Measurements from ENCODE around the gene HOOK1.
"Not testable (repeated sequence)": the region's sequence is repeated elsewhere in the genome, so short reads cannot be mapped to it uniquely, and the experiment has no call there.

Gene HOOK1

DNA sequence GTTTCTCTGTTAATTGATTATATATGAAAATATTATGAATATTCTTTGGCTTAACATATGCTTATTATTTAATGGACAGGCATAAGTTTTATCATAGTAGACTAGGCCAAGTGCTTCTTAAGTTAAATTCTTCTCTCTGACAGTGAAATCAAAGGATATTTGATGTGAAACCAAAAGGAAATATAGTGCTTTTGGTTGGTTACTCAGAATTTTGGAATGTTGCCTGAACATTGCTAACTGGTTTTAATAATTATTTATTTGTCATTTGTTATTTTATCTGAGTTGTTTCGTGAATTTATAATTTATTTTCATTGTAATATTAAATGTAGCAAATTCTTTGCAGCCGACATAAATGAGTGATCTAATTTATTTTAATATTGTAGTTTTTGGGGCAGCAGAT is 18.3 kb downstream of the HOOK1 start:
- DNase-seq = no peak
- Histone ChIP-seq H3K27me3 (ENCODE audit: insufficient read depth, low read length, poor library complexity) (no peaks in the 10 kb centered on the region), H3K4me1 (ENCODE audit: control insufficient read depth, low read depth, low read length) (no peaks in the 10 kb centered on the region), H3K23ac (ENCODE audit: low read length) (no peak overlapping the region), H2BK15ac (replicated peaks; ENCODE audit: low read depth) (no peak overlapping the region), H2BK5ac (ENCODE audit: low read length) (no peak overlapping the region), H2AK5ac (ENCODE audit: low read length) (no peak overlapping the region), H3K9ac (ENCODE audit: low read length) (no peak overlapping the region), H3K56ac (ENCODE audit: low read length) (no peak overlapping the region), H3K79me2 (ENCODE audit: control insufficient read depth, insufficient read depth, low read length) (no peaks in the 10 kb centered on the region), H3K27ac (ENCODE audit: low read depth, low read length) (no peak overlapping the region), H3K36me3 (ENCODE audit: control insufficient read depth, insufficient read depth, low read length) (no peaks in the 10 kb centered on the region), H3K4ac (ENCODE audit: low read depth, low read length) (no peak overlapping the region), H4K5ac (ENCODE audit: low read length) (no peak overlapping the region), H3K18ac (ENCODE audit: low read length) (no peak overlapping the region), H3K4me3 (ENCODE audit: low read length) (no peak overlapping the region), H3K4me2 (ENCODE audit: low read length) (no peak overlapping the region), H4K8ac (ENCODE audit: low read depth, low read length) (no peak overlapping the region), H2BK120ac (ENCODE audit: low read depth, low read length) (no peak overlapping the region), H3K79me1 (ENCODE audit: low read length) (no peaks in the 10 kb centered on the region)
- no CpG with 5 or more reads among the region's 2 CpGs for WGBS (ENCODE audit: extremely low coverage, insufficient coverage, low lambda C conversion rate)

DNA sequence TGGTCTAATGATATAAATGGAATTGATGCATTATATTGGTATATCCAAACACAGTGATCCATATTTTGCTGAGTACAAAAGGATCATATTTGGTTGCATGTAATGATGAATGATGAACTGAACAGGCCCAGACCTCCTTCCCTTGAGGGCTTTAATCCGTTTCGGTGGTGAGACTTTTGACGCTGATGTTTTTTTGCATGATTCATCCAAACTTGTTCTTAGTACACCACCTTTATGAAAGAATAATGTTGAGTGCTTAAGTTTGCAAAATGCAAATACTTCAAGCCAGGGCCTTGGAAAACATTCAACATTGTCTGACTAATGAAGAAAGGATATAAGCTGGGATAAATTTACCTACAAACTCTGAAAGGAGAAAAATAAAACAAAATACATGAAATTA is 19.2 kb downstream of the HOOK1 start:
- Histone ChIP-seq H3K23ac (ENCODE audit: low read length) (no peak overlapping the region), H3K9ac (ENCODE audit: low read length) (no peak overlapping the region), H3K27ac (ENCODE audit: low read depth, low read length) (no peak overlapping the region), H2BK15ac (replicated peaks; ENCODE audit: low read depth) (no peak overlapping the region), H2BK120ac (ENCODE audit: low read depth, low read length) (no peak overlapping the region), H3K56ac (ENCODE audit: low read length) (no peak overlapping the region), H3K4me2 (ENCODE audit: low read length) (no peak overlapping the region), H3K4me1 (ENCODE audit: control insufficient read depth, low read depth, low read length) (no peaks in the 10 kb centered on the region), H4K8ac (ENCODE audit: low read depth, low read length) (no peak overlapping the region), H3K79me2 (ENCODE audit: control insufficient read depth, insufficient read depth, low read length) (no peaks in the 10 kb centered on the region), H3K4me3 (ENCODE audit: low read length) (no peak overlapping the region), H3K36me3 (ENCODE audit: control insufficient read depth, insufficient read depth, low read length) (no peaks in the 10 kb centered on the region), H3K79me1 (ENCODE audit: low read length) (no peaks in the 10 kb centered on the region), H3K4ac (ENCODE audit: low read depth, low read length) (no peak overlapping the region), H3K27me3 (ENCODE audit: insufficient read depth, low read length, poor library complexity) (no peaks in the 10 kb centered on the region), H4K5ac (ENCODE audit: low read length) (no peak overlapping the region), H2AK5ac (ENCODE audit: low read length) (no peak overlapping the region), H2BK5ac (ENCODE audit: low read length) (no peak overlapping the region), H3K18ac (ENCODE audit: low read length) (no peak overlapping the region)
- no peak for DNase-seq
- no CpG with 5 or more reads among the region's 3 CpGs for WGBS (ENCODE audit: extremely low coverage, insufficient coverage, low lambda C conversion rate)

DNA sequence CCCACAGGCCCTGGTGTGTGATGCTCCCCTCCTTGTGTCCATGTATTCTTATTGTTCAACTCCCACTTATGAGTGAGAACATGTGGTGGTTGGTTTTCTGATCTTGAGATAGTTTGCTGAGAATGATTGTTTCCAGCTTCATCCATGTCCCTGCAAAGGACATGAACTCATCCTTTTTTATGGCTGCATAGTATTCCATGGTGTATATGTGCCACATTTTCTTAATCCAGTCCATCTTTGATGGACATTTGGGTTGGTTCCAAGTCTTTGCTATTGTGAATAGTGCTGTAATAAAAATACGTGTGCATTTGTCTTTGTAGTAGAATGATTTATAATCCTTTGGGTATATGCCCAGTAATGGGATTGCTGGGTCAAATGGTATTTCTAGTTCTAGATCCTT is 23.1 kb downstream of the HOOK1 start:
- H3K4me2 ChIP-seq (ENCODE audit: low read length); H2AK5ac ChIP-seq (ENCODE audit: low read length); H3K56ac ChIP-seq (ENCODE audit: low read length); H3K4me3 ChIP-seq (ENCODE audit: low read length); H4K8ac ChIP-seq (ENCODE audit: low read depth, low read length); H3K27ac ChIP-seq (ENCODE audit: low read depth, low read length); H3K79me2 ChIP-seq (ENCODE audit: control insufficient read depth, insufficient read depth, low read length); H3K4ac ChIP-seq (ENCODE audit: low read depth, low read length); H2BK120ac ChIP-seq (ENCODE audit: low read depth, low read length); H3K4me1 ChIP-seq (ENCODE audit: control insufficient read depth, low read depth, low read length); H2BK15ac ChIP-seq (replicated peaks; ENCODE audit: low read depth); H2BK5ac ChIP-seq (ENCODE audit: low read length); H3K18ac ChIP-seq (ENCODE audit: low read length); H3K36me3 ChIP-seq (ENCODE audit: control insufficient read depth, insufficient read depth, low read length); H4K5ac ChIP-seq (ENCODE audit: low read length); H3K79me1 ChIP-seq (ENCODE audit: low read length); H3K23ac ChIP-seq (ENCODE audit: low read length); DNase-seq; H3K9ac ChIP-seq (ENCODE audit: low read length); H3K27me3 ChIP-seq (ENCODE audit: insufficient read depth, low read length, poor library complexity): not testable (repeated sequence)
- WGBS (ENCODE audit: extremely low coverage, insufficient coverage, low lambda C conversion rate) = no CpG with 5 or more reads among the region's 1 CpG

DNA sequence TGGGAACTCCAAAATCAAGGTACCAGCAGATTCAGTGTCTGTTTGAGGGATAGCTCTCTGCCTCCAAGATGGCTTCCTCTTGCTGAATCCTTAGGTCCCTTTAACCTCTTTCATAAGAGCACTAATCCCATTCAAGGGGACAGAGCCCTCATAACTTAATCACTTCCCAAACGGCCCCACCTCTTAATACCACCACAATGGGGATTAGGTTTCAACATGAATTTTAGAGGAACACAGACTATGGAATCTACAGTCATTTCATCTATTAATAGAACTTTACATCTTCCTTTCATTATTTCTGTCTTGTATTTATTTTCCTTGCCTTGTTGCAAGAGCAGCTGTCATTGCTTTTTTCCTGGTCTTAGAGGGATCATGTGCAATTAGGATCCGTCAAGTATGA is 30.3 kb downstream of the HOOK1 start:
- H3K79me1 ChIP-seq (ENCODE audit: low read length) = no peaks in the 10 kb centered on the region
- no peaks in the 10 kb centered on the region for H3K36me3 ChIP-seq (ENCODE audit: control insufficient read depth, insufficient read depth, low read length)

DNA sequence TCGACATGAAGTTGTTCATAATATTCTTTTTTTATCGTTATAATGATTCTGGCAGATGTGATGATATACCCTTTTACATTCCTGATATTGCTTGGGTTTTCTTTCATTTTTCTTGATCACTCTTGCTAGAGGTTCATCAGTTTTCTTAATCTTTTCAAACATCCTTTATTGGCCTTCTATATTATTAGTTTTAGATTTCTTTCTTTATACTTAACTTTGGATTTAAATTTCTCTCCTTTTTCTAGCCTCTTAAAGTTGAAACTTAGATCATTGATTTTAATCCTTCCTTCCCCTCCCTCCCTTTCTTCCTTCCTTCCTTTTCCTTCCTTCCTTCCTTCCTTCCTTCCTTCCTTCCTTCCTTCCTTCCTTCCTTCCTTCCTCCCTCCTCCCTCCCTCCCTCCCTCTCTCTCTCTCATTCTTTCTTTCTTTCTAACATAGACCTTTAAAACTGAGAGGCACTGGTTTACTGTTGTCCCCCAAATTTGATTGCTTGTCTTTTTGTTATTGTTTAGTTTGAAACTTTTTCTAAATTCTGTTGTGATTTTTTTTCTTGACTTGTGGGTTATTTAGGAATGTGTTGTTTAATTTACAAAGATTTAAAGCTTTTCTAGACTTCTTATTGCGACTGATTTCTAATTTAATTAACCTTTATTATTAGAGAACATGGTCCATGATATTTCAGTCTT is 31.6 kb downstream of the HOOK1 start:
- Histone ChIP-seq H3K4ac (ENCODE audit: low read depth, low read length) (no peak overlapping the region), H3K23ac (ENCODE audit: low read length) (no peak overlapping the region), H3K18ac (ENCODE audit: low read length) (no peak overlapping the region), H3K4me2 (ENCODE audit: low read length) (no peak overlapping the region), H3K4me3 (ENCODE audit: low read length) (no peak overlapping the region), H3K27me3 (ENCODE audit: insufficient read depth, low read length, poor library complexity) (no peaks in the 10 kb centered on the region), H4K8ac (ENCODE audit: low read depth, low read length) (no peak overlapping the region), H3K79me1 (ENCODE audit: low read length) (no peaks in the 10 kb centered on the region), H3K9ac (ENCODE audit: low read length) (no peak overlapping the region), H2BK120ac (ENCODE audit: low read depth, low read length) (no peak overlapping the region), H3K36me3 (ENCODE audit: control insufficient read depth, insufficient read depth, low read length) (no peaks in the 10 kb centered on the region), H3K56ac (ENCODE audit: low read length) (no peak overlapping the region), H2BK15ac (replicated peaks; ENCODE audit: low read depth) (no peak overlapping the region), H2AK5ac (ENCODE audit: low read length) (no peak overlapping the region), H3K4me1 (ENCODE audit: control insufficient read depth, low read depth, low read length) (no peaks in the 10 kb centered on the region), H4K5ac (ENCODE audit: low read length) (no peak overlapping the region), H2BK5ac (ENCODE audit: low read length) (no peak overlapping the region), H3K27ac (ENCODE audit: low read depth, low read length) (no peak overlapping the region), H3K79me2 (ENCODE audit: control insufficient read depth, insufficient read depth, low read length) (no peaks in the 10 kb centered on the region)
- no peak for DNase-seq
- no CpG with 5 or more reads among the region's 3 CpGs for WGBS (ENCODE audit: extremely low coverage, insufficient coverage, low lambda C conversion rate)

More for the DNA sequence above, 30.3 kb downstream of the HOOK1 start:
- Histone ChIP-seq H4K5ac (ENCODE audit: low read length) (no peak overlapping the region), H3K4ac (ENCODE audit: low read depth, low read length) (no peak overlapping the region), H3K4me2 (ENCODE audit: low read length) (no peak overlapping the region), H3K4me1 (ENCODE audit: control insufficient read depth, low read depth, low read length) (no peaks in the 10 kb centered on the region), H3K27me3 (ENCODE audit: insufficient read depth, low read length, poor library complexity) (no peaks in the 10 kb centered on the region), H2BK120ac (ENCODE audit: low read depth, low read length) (no peak overlapping the region), H2BK5ac (ENCODE audit: low read length) (no peak overlapping the region), H4K8ac (ENCODE audit: low read depth, low read length) (no peak overlapping the region), H3K56ac (ENCODE audit: low read length) (no peak overlapping the region), H3K79me2 (ENCODE audit: control insufficient read depth, insufficient read depth, low read length) (no peaks in the 10 kb centered on the region), H3K27ac (ENCODE audit: low read depth, low read length) (no peak overlapping the region), H3K4me3 (ENCODE audit: low read length) (no peak overlapping the region), H2AK5ac (ENCODE audit: low read length) (no peak overlapping the region), H3K18ac (ENCODE audit: low read length) (no peak overlapping the region), H3K23ac (ENCODE audit: low read length) (no peak overlapping the region), H3K9ac (ENCODE audit: low read length) (no peak overlapping the region), H2BK15ac (replicated peaks; ENCODE audit: low read depth) (no peak overlapping the region)
- DNase-seq = no peak
- WGBS (ENCODE audit: extremely low coverage, insufficient coverage, low lambda C conversion rate) = no CpG with 5 or more reads among the region's 2 CpGs

DNA sequence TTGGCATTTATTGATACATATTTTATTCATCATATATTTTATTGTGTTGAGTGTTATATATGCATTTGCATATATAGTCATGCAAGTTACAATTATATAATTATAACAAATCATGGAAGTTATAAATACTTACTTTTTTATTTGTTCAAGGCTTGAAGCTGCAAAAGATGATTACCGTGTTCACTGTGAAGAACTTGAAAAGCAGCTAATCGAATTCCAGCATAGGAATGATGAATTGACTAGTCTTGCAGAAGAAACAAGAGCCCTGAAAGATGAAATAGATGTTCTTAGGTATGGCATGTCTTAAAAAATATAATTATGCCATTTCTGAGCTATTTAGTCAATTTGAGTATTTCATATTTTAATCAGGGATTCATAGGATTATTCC is 32.1 kb downstream of the HOOK1 start:
- no peaks in the 10 kb centered on the region for H3K27me3 ChIP-seq (ENCODE audit: insufficient read depth, low read length, poor library complexity)
- H3K79me2 ChIP-seq (ENCODE audit: control insufficient read depth, insufficient read depth, low read length) = no peaks in the 10 kb centered on the region
- no peak overlapping the region for H3K4me3 ChIP-seq (ENCODE audit: low read length)
- no peak overlapping the region for H3K9ac ChIP-seq (ENCODE audit: low read length)
- H2AK5ac ChIP-seq (ENCODE audit: low read length) = no peak overlapping the region
- no peak overlapping the region for H4K8ac ChIP-seq (ENCODE audit: low read depth, low read length)
- H4K5ac ChIP-seq (ENCODE audit: low read length) = no peak overlapping the region
- H3K56ac ChIP-seq (ENCODE audit: low read length) = no peak overlapping the region
- H3K79me1 ChIP-seq (ENCODE audit: low read length) = no peaks in the 10 kb centered on the region
- H3K18ac ChIP-seq (ENCODE audit: low read length) = no peak overlapping the region
- WGBS (ENCODE audit: extremely low coverage, insufficient coverage, low lambda C conversion rate) = no CpG with 5 or more reads among the region's 2 CpGs
- no peak for DNase-seq
- no peak overlapping the region for H3K4me2 ChIP-seq (ENCODE audit: low read length)
- H3K4ac ChIP-seq (ENCODE audit: low read depth, low read length) = no peak overlapping the region
- H3K27ac ChIP-seq (ENCODE audit: low read depth, low read length) = no peak overlapping the region
- no peak overlapping the region for H3K23ac ChIP-seq (ENCODE audit: low read length)
- no peaks in the 10 kb centered on the region for H3K4me1 ChIP-seq (ENCODE audit: control insufficient read depth, low read depth, low read length)
- no peak overlapping the region for H2BK5ac ChIP-seq (ENCODE audit: low read length)
- no peak overlapping the region for H2BK15ac ChIP-seq (replicated peaks; ENCODE audit: low read depth)
- H3K36me3 ChIP-seq (ENCODE audit: control insufficient read depth, insufficient read depth, low read length) = no peaks in the 10 kb centered on the region
- H2BK120ac ChIP-seq (ENCODE audit: low read depth, low read length) = no peak overlapping the region

Data from mesendoderm (in vitro differentiated cells).